ENCODE data around the gene ART5.

DNA sequence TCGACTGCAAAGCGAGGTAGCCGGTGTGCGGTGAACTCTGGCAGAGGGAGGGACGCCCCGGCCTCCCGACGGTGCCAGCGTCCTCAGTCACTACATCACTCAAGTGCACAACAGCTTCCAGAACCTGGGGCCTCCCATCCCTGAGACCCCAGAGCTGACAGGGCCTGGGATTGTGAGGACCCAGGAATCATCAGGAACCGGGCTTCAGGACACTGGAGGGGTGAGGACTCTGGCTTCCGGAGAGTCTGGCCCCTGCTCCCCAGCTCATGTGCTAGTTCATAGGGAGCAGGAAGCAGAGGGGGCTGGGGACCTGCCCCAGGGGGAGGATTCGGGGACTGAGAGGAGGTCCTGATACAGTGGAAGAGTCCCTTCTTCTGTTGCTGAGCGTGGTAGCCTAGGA is 4.6 kb downstream of the ART5 start:
- TF ChIP-seq, protein P1, sequence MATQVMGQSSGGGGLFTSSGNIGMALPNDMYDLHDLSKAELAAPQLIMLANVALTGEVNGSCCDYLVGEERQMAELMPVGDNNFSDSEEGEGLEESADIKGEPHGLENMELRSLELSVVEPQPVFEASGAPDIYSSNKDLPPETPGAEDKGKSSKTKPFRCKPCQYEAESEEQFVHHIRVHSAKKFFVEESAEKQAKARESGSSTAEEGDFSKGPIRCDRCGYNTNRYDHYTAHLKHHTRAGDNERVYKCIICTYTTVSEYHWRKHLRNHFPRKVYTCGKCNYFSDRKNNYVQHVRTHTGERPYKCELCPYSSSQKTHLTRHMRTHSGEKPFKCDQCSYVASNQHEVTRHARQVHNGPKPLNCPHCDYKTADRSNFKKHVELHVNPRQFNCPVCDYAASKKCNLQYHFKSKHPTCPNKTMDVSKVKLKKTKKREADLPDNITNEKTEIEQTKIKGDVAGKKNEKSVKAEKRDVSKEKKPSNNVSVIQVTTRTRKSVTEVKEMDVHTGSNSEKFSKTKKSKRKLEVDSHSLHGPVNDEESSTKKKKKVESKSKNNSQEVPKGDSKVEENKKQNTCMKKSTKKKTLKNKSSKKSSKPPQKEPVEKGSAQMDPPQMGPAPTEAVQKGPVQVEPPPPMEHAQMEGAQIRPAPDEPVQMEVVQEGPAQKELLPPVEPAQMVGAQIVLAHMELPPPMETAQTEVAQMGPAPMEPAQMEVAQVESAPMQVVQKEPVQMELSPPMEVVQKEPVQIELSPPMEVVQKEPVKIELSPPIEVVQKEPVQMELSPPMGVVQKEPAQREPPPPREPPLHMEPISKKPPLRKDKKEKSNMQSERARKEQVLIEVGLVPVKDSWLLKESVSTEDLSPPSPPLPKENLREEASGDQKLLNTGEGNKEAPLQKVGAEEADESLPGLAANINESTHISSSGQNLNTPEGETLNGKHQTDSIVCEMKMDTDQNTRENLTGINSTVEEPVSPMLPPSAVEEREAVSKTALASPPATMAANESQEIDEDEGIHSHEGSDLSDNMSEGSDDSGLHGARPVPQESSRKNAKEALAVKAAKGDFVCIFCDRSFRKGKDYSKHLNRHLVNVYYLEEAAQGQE (IDR thresholded peaks at IDR 0.05; ENCODE audit: unreplicated experiment): no peak
- TF ChIP-seq EZH2 (IDR thresholded peaks at IDR 0.05; ENCODE audit: low read depth, unreplicated experiment) (no peak), CTCF (conservative IDR thresholded peaks at IDR 0.05; ENCODE audit: low read depth in 2 of 2) (no peak), CREB1 (CRISPR knock-in tag; IDR thresholded peaks at IDR 0.05; ENCODE audit: low read depth) (no peak)

All from GM23338 (cell line).